HepG2 (cell line): ENCODE results near the gene PDE9A. TPM values are rescaled to one million over a fixed set of nuclear protein-coding genes. Genes with fewer than 3 reads are reported as not detected.

Experiments used
- ARNTL ChIP-seq: sonication (generic); formaldehyde crosslinking; IDR thresholded peaks from 2 replicates; pipeline ENCODE4 v1.4.0; 2020; ENCODE audit warnings: mild to moderate bottlenecking, missing genetic modification reagents
- GABPA ChIP-seq, 2 experiments: IDR thresholded peaks; 2 replicates each; pipeline ENCODE4 v1.6.1; 2011 to 2016; ENCODE audit warnings: low read depth in 2 of 2, low read length in 1 of 2, missing biosample characterization in 1 of 2, missing genetic modification characterization in 1 of 2
- GABPB1 ChIP-seq: IDR thresholded peaks from 2 replicates; pipeline ENCODE4 v1.6.1; 2016; ENCODE audit warnings: mild to moderate bottlenecking, missing genetic modification reagents, moderate library complexity, missing compliant biosample characterization
- KLF15 ChIP-seq: sonication (generic); formaldehyde crosslinking; IDR thresholded peaks from 2 replicates; pipeline ENCODE4 v1.8.1; 2023; ENCODE audit warnings: borderline replicate concordance, mild to moderate bottlenecking, inconsistent platforms, missing genetic modification reagents, mixed read lengths
- POLR2G ChIP-seq: fragments of 200-400 bp; formaldehyde crosslinking; IDR thresholded peaks from 2 replicates; pipeline ENCODE4 v1.6.1; 2018; ENCODE audit warnings: mild to moderate bottlenecking, low read depth, low read length, moderate library complexity
- PRMT3 ChIP-seq: sonication (generic); formaldehyde crosslinking; IDR thresholded peaks from 2 replicates; pipeline ENCODE4 v1.8.1; 2022; ENCODE audit warnings: low read depth, mild to moderate bottlenecking, moderate library complexity, missing genetic modification reagents, borderline replicate concordance
- ZNF207 ChIP-seq: fragments of 450-650 bp; IDR thresholded peaks from 2 replicates; pipeline ENCODE4 v1.6.1; 2016; ENCODE audit warnings: antibody characterized with exemption, borderline replicate concordance
- ZNF382 ChIP-seq: sonication (generic); formaldehyde crosslinking; IDR thresholded peaks from 2 replicates; pipeline ENCODE4 v1.5.0; 2020; ENCODE audit warnings: missing genetic modification reagents, mild to moderate bottlenecking, borderline replicate concordance
- ZNF556 ChIP-seq: sonication (generic); formaldehyde crosslinking; IDR thresholded peaks from 2 replicates; pipeline ENCODE4 v1.4.0; 2020; ENCODE audit warnings: mild to moderate bottlenecking, missing genetic modification reagents, borderline replicate concordance
- ZNF670 ChIP-seq: sonication (generic); formaldehyde crosslinking; IDR thresholded peaks from 2 replicates; pipeline ENCODE4 v1.8.0; 2022; ENCODE audit warnings: mild to moderate bottlenecking, missing genetic modification reagents, borderline replicate concordance
- ZNF678 ChIP-seq: sonication (generic); formaldehyde crosslinking; IDR thresholded peaks from 2 replicates; pipeline ENCODE4 v1.4.0; 2020; ENCODE audit warnings: mild to moderate bottlenecking, missing genetic modification reagents
- ZSCAN21 ChIP-seq: sonication (generic); formaldehyde crosslinking; IDR thresholded peaks from 2 replicates; pipeline ENCODE4 v1.8.0; 2022; ENCODE audit warnings: mild to moderate bottlenecking, missing genetic modification reagents, moderate library complexity, borderline replicate concordance
- polyA plus RNA-seq, 8 experiments: library from polyadenylated mRNA; depleted of rRNA in 3 of 8; stranded (reverse) in 7 of 8; unstranded in 1 of 8; fragments of >200 nt; fragmentation: Illumina TruSeq in 4 of 8; extraction: Trizol in 4 of 8; gene quantifications; 2 replicates each; pipeline versions ENCODE4 v1.2.1 to v1.2.3, GENCODE V29; 2011 to 2016; ENCODE audit warnings: low read depth in 4 of 8, missing spikeins in 1 of 8, mixed read lengths in 1 of 8; ENCODE audit not compliant: insufficient read depth in 1 of 8
- total RNA-seq, 5 experiments: library from RNA; depleted of rRNA; stranded (reverse); fragments of >200 nt; fragmentation: Illumina TruSeq; extraction: Trizol; gene quantifications; 2 replicates each; pipeline ENCODE4 v1.2.3, GENCODE V29; 2016; ENCODE audit warnings: low read depth in 1 of 5
- TF ChIP-seq, protein P1 (sequence below): IDR thresholded peaks from 2 replicates; pipeline ENCODE4 v1.4.0; 2020; ENCODE audit warnings: mild to moderate bottlenecking, missing genetic modification reagents
- TF ChIP-seq, protein P2 (sequence below), 2 experiments: fragments of 450-650 bp in 1 of 2; sonication (generic) in 1 of 2; formaldehyde crosslinking; IDR thresholded peaks; 2 replicates each; pipeline versions ENCODE4 v1.5.0 to v1.8.0; 2020 to 2022; ENCODE audit warnings: mild to moderate bottlenecking in 1 of 2, missing genetic modification reagents in 1 of 2
- TF ChIP-seq, protein P3 (sequence below): sonication (generic); formaldehyde crosslinking; IDR thresholded peaks from 2 replicates; pipeline ENCODE4 v1.5.0; 2020; ENCODE audit warnings: mild to moderate bottlenecking, missing genetic modification reagents, borderline replicate concordance

The PDE9A gene
- total and polyA plus RNA-seq, 2 of the 13 experiments (the other 11 are each of a cell fraction or from before 2014, with no cell fraction given) = 4.6 to 19.7 TPM

DNA sequence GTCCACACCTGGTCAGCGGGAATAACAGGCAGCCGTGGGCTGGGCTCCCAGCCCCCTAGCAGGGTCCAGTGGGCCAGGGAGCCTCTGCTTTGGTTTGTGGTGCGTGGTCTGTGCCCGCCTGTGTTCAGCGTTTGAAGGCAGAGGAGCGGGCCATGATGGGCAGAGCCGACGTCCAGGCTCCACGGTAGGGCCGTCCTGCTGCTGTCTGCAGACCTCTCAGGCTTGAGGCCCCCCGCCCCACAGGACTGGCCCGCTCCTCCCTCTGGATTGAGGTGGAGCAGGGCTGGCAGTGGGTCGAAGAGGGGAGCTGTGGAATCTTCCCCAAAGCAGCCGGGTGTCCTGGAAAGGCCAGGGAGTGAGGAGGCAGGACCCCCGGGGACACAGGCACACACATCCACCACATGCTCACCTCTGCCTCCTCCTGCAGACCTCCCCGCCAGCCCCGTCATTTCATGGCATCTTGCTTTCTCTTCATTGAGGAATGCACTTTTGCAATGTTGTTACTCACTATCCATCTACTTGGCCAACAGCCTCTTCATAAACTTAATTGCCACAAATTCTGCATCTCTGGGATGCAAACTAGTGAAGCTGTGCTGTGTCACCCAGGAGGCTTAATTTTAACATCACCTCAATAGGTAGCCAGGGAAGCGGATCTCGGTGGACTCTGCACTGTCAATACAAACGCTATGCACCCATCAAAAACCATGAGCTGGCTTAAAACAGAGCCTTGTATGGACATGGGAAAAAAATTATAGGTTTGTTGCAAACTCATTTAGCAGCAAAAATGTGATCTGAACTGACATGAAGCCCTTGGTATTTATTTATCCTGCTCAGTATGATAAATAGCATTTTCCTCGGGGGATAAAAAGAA, 85.9 kb downstream of the PDE9A start (continued):
- TF ChIP-seq, protein P1, sequence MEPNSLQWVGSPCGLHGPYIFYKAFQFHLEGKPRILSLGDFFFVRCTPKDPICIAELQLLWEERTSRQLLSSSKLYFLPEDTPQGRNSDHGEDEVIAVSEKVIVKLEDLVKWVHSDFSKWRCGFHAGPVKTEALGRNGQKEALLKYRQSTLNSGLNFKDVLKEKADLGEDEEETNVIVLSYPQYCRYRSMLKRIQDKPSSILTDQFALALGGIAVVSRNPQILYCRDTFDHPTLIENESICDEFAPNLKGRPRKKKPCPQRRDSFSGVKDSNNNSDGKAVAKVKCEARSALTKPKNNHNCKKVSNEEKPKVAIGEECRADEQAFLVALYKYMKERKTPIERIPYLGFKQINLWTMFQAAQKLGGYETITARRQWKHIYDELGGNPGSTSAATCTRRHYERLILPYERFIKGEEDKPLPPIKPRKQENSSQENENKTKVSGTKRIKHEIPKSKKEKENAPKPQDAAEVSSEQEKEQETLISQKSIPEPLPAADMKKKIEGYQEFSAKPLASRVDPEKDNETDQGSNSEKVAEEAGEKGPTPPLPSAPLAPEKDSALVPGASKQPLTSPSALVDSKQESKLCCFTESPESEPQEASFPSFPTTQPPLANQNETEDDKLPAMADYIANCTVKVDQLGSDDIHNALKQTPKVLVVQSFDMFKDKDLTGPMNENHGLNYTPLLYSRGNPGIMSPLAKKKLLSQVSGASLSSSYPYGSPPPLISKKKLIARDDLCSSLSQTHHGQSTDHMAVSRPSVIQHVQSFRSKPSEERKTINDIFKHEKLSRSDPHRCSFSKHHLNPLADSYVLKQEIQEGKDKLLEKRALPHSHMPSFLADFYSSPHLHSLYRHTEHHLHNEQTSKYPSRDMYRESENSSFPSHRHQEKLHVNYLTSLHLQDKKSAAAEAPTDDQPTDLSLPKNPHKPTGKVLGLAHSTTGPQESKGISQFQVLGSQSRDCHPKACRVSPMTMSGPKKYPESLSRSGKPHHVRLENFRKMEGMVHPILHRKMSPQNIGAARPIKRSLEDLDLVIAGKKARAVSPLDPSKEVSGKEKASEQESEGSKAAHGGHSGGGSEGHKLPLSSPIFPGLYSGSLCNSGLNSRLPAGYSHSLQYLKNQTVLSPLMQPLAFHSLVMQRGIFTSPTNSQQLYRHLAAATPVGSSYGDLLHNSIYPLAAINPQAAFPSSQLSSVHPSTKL (CRISPR knock-in tag) = peak; percentile 56
- TF ChIP-seq PRMT3 (no peak), ZNF382 (CRISPR knock-in tag) (no peak), ZNF207 (no peak), GABPA (IDR thresholded peaks at IDR 0.05; ENCODE audit: low read depth, low read length) (no peak), GABPA (CRISPR knock-in tag; IDR thresholded peaks at IDR 0.05; ENCODE audit: low read depth) (no peak), ZNF670 (CRISPR knock-in tag) (no peak), ZNF556 (CRISPR knock-in tag) (no peak), ZSCAN21 (CRISPR knock-in tag) (no peak), KLF15 (CRISPR knock-in tag) (no peak), GABPB1 (CRISPR knock-in tag) (no peak), ARNTL (CRISPR knock-in tag) (no peak), POLR2G (no peak), ZNF678 (CRISPR knock-in tag) (no peak)
- TF ChIP-seq, protein P2, sequence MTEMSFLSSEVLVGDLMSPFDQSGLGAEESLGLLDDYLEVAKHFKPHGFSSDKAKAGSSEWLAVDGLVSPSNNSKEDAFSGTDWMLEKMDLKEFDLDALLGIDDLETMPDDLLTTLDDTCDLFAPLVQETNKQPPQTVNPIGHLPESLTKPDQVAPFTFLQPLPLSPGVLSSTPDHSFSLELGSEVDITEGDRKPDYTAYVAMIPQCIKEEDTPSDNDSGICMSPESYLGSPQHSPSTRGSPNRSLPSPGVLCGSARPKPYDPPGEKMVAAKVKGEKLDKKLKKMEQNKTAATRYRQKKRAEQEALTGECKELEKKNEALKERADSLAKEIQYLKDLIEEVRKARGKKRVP (CRISPR knock-in tag; IDR thresholded peaks at IDR 0.05) = no peak
- TF ChIP-seq, protein P3, sequence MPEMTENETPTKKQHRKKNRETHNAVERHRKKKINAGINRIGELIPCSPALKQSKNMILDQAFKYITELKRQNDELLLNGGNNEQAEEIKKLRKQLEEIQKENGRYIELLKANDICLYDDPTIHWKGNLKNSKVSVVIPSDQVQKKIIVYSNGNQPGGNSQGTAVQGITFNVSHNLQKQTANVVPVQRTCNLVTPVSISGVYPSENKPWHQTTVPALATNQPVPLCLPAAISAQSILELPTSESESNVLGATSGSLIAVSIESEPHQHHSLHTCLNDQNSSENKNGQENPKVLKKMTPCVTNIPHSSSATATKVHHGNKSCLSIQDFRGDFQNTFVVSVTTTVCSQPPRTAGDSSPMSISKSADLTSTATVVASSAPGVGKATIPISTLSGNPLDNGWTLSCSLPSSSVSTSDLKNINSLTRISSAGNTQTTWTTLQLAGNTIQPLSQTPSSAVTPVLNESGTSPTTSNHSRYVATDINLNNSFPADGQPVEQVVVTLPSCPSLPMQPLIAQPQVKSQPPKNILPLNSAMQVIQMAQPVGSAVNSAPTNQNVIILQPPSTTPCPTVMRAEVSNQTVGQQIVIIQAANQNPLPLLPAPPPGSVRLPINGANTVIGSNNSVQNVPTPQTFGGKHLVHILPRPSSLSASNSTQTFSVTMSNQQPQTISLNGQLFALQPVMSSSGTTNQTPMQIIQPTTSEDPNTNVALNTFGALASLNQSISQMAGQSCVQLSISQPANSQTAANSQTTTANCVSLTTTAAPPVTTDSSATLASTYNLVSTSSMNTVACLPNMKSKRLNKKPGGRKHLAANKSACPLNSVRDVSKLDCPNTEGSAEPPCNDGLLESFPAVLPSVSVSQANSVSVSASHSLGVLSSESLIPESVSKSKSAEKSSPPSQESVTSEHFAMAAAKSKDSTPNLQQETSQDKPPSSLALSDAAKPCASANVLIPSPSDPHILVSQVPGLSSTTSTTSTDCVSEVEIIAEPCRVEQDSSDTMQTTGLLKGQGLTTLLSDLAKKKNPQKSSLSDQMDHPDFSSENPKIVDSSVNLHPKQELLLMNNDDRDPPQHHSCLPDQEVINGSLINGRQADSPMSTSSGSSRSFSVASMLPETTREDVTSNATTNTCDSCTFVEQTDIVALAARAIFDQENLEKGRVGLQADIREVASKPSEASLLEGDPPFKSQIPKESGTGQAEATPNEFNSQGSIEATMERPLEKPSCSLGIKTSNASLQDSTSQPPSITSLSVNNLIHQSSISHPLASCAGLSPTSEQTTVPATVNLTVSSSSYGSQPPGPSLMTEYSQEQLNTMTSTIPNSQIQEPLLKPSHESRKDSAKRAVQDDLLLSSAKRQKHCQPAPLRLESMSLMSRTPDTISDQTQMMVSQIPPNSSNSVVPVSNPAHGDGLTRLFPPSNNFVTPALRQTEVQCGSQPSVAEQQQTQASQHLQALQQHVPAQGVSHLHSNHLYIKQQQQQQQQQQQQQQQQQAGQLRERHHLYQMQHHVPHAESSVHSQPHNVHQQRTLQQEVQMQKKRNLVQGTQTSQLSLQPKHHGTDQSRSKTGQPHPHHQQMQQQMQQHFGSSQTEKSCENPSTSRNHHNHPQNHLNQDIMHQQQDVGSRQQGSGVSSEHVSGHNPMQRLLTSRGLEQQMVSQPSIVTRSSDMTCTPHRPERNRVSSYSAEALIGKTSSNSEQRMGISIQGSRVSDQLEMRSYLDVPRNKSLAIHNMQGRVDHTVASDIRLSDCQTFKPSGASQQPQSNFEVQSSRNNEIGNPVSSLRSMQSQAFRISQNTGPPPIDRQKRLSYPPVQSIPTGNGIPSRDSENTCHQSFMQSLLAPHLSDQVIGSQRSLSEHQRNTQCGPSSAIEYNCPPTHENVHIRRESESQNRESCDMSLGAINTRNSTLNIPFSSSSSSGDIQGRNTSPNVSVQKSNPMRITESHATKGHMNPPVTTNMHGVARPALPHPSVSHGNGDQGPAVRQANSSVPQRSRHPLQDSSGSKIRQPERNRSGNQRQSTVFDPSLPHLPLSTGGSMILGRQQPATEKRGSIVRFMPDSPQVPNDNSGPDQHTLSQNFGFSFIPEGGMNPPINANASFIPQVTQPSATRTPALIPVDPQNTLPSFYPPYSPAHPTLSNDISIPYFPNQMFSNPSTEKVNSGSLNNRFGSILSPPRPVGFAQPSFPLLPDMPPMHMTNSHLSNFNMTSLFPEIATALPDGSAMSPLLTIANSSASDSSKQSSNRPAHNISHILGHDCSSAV (CRISPR knock-in tag) = no peak
